DOHH2 (cell line): ENCODE measurements around the gene COL17A1.

Experiments used
- H3F3A ChIP-seq: fragments of 200-600 bp; sonication (generic), shearing (Covaris generic); 2 replicates; pipeline ENCODE4 v1.6.0; 2016; ENCODE audit warnings: antibody characterized with exemption, mild to moderate bottlenecking; ENCODE audit not compliant: control insufficient read depth, insufficient read depth
- H3K27ac ChIP-seq: fragments of 200-600 bp; sonication (generic); 2 replicates; pipeline ENCODE4 v1.5.1; 2014; ENCODE audit warnings: low read depth, mild to moderate bottlenecking, low read length, moderate library complexity
- H3K27me3 ChIP-seq: fragments of 200-600 bp; sonication (generic); 2 replicates; pipeline ENCODE4 v1.6.1; 2014; ENCODE audit warnings: mild to moderate bottlenecking, low read length, mixed read lengths; ENCODE audit not compliant: control insufficient read depth
- H3K36me3 ChIP-seq: fragments of 200-600 bp; sonication (generic); 2 replicates; pipeline ENCODE4 v1.6.1; 2014; ENCODE audit warnings: mild to moderate bottlenecking, low read length, moderate library complexity, mixed read lengths; ENCODE audit not compliant: control insufficient read depth
- H3K4me1 ChIP-seq: fragments of 200-600 bp; sonication (generic); 2 replicates; pipeline ENCODE4 v1.6.1; 2014; ENCODE audit warnings: mild to moderate bottlenecking, low read length, mixed read lengths; ENCODE audit not compliant: control insufficient read depth
- H3K4me2 ChIP-seq: fragments of 200-600 bp; sonication (generic); 2 replicates; pipeline ENCODE4 v1.6.0; 2014; ENCODE audit warnings: mild to moderate bottlenecking, low read length, moderate library complexity
- H3K4me3 ChIP-seq: fragments of 200-600 bp; sonication (generic); 2 replicates; pipeline ENCODE4 v1.5.1; 2014; ENCODE audit warnings: mild to moderate bottlenecking, low read length, mixed read lengths
- H3K79me2 ChIP-seq: fragments of 200-600 bp; sonication (generic); 2 replicates; pipeline ENCODE4 v1.6.1; 2014; ENCODE audit warnings: mild to moderate bottlenecking, low read length, mixed read lengths; ENCODE audit not compliant: control insufficient read depth
- H3K9me2 ChIP-seq: fragments of 200-600 bp; sonication (generic); replicated peaks from 2 replicates; pipeline ENCODE4 v1.6.1; 2014; ENCODE audit warnings: mild to moderate bottlenecking, low read length, mixed read lengths; ENCODE audit not compliant: control insufficient read depth
- H3K9me3 ChIP-seq: fragments of 200-600 bp; sonication (generic); 2 replicates; pipeline ENCODE4 v1.6.1; 2014; ENCODE audit warnings: antibody characterized with exemption, low read length, mixed read lengths; ENCODE audit not compliant: control insufficient read depth, insufficient read depth
- H4K20me1 ChIP-seq: fragments of 200-600 bp; sonication (generic); 2 replicates; pipeline ENCODE4 v1.6.0; 2014; ENCODE audit warnings: low read depth, mild to moderate bottlenecking, antibody characterized with exemption, low read length, moderate library complexity; ENCODE audit not compliant: control insufficient read depth, insufficient read depth
- EZH2phosphoT487 ChIP-seq: fragments of 200-600 bp; sonication (generic); IDR thresholded peaks from 2 replicates; pipeline ENCODE4 v1.6.1; 2017; ENCODE audit warnings: borderline replicate concordance, mild to moderate bottlenecking, antibody characterized with exemption, low read length, moderate library complexity, mixed read lengths
- TF ChIP-seq, protein P1 (sequence below): fragments of 200-600 bp; sonication (generic); IDR thresholded peaks from one replicate; pipeline ENCODE4 v1.5.1; 2014; ENCODE audit warnings: antibody characterized with exemption, mild to moderate bottlenecking, low read depth, low read length; ENCODE audit not compliant: poor library complexity, severe bottlenecking

The COL17A1 gene

DNA sequence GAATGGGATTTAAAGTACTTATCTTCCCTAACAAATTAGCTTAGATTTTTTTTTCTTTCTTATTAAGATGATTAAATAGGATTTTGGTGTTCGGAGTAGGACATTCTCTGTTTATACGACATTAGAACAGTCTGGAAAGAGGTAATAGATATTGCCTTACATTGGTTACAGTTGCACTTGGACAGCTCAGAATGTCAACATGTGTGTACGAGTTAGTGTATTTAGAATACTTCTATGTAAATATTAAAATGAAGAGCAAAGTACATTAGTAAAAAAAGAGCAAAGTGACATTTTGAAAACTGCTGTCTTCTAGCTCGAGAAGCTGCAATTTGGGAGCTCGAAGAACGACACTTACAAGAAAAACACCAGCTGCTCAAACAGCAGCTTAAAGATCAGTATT lies 67.2 kb downstream of the COL17A1 start:
- Histone ChIP-seq H3K36me3 (peaks cover 47% of the 10 kb centered on the region), H3K27me3 (no peaks in the 10 kb centered on the region), H3K9me3 (no peaks in the 10 kb centered on the region), H3F3A (no peaks in the 10 kb centered on the region), H3K27ac (no peak overlapping the region), H3K4me3 (no peak overlapping the region), H4K20me1 (no peaks in the 10 kb centered on the region), H3K79me2 (no peaks in the 10 kb centered on the region), H3K4me2 (no peak overlapping the region), H3K4me1 (no peaks in the 10 kb centered on the region), H3K9me2 (no peaks in the 10 kb centered on the region)
- TF ChIP-seq, protein P1, sequence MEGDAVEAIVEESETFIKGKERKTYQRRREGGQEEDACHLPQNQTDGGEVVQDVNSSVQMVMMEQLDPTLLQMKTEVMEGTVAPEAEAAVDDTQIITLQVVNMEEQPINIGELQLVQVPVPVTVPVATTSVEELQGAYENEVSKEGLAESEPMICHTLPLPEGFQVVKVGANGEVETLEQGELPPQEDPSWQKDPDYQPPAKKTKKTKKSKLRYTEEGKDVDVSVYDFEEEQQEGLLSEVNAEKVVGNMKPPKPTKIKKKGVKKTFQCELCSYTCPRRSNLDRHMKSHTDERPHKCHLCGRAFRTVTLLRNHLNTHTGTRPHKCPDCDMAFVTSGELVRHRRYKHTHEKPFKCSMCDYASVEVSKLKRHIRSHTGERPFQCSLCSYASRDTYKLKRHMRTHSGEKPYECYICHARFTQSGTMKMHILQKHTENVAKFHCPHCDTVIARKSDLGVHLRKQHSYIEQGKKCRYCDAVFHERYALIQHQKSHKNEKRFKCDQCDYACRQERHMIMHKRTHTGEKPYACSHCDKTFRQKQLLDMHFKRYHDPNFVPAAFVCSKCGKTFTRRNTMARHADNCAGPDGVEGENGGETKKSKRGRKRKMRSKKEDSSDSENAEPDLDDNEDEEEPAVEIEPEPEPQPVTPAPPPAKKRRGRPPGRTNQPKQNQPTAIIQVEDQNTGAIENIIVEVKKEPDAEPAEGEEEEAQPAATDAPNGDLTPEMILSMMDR = no peak
- no peak for TF ChIP-seq EZH2phosphoT487

DNA sequence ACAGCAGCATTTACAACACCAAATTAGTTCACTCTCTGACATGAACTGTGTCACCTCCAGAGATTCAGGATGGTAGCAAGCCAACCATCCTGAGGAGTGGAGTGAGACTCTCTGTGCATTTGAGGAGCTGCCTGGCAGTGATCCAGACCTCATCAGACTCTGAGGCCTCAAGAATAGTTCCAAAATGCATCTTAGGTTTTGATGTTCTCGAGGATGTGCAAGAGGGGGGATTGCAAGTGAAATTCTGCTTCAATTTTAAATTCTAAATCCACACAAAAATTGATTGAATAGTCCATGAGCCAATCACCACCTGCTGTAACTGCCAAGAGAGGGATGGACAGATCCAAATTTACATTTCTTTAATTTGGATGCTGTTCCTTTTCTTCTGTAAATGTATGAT lies 69.0 kb downstream of the COL17A1 start:
- no peaks in the 10 kb centered on the region for H3K9me3 ChIP-seq

DNA sequence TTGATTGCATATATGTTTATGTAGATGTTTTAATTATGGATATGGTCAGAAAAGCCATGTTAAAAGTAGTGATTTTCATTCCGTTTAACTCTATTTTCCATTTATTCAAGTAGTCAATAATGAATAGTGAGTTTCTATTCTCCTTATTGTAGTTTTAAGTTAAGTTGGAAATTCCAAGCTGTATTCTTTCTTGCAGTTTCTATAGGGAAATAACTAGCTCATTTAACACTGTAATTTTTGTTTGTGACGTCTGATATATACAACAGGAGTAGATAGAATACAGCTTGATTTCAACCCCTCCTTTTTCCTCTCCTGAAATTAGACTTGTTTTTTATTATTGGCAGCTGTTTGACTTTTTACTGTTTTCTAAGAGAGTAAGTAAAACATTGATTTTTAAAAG lies 71.5 kb downstream of the COL17A1 start:
- H3K27me3 ChIP-seq = no peaks in the 10 kb centered on the region
- no peak overlapping the region for H3K4me2 ChIP-seq
- no peak overlapping the region for H3K27ac ChIP-seq
- no peaks in the 10 kb centered on the region for H3K4me1 ChIP-seq
- H3F3A ChIP-seq = no peaks in the 10 kb centered on the region
- TF ChIP-seq, protein P1 = no peak
- no peak for TF ChIP-seq EZH2phosphoT487
- H3K9me3 ChIP-seq = no peaks in the 10 kb centered on the region
- no peaks in the 10 kb centered on the region for H3K9me2 ChIP-seq
- peaks cover 17% of the 10 kb centered on the region for H3K36me3 ChIP-seq
- no peaks in the 10 kb centered on the region for H3K79me2 ChIP-seq
- no peaks in the 10 kb centered on the region for H4K20me1 ChIP-seq
- H3K4me3 ChIP-seq = no peak overlapping the region

More for the DNA sequence above, 69.0 kb downstream of the COL17A1 start:
- H3K4me1 ChIP-seq = no peaks in the 10 kb centered on the region
- no peak overlapping the region for H3K27ac ChIP-seq
- H3K79me2 ChIP-seq = no peaks in the 10 kb centered on the region
- TF ChIP-seq, protein P1 = no peak
- TF ChIP-seq EZH2phosphoT487 = no peak
- H3K27me3 ChIP-seq = no peaks in the 10 kb centered on the region
- H3K9me2 ChIP-seq = no peaks in the 10 kb centered on the region
- H3F3A ChIP-seq = no peaks in the 10 kb centered on the region
- H3K4me2 ChIP-seq = no peak overlapping the region
- peaks cover 38% of the 10 kb centered on the region for H3K36me3 ChIP-seq
- H4K20me1 ChIP-seq = no peaks in the 10 kb centered on the region
- no peak overlapping the region for H3K4me3 ChIP-seq

DNA sequence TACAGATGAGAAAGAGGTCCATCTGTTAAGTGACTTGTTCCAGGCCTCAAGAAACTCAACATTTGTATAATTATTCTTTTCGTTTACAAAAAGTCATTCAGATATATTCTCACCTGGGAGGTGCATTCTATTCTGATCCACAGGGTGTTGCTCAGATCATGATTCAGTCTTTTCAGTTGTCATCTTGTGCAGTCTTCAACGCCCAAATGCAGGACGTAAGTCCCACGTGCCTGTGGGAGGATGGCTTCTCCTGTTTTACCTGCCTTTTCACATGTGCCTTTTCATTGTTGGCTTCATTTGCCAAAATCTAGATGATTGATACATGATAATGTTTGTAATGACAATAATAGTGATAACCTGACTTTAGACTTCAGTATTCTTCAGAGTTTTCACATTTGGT lies 72.2 kb downstream of the COL17A1 start:
- Histone ChIP-seq H3K79me2 (no peaks in the 10 kb centered on the region), H3K4me2 (no peak overlapping the region), H3K27me3 (no peaks in the 10 kb centered on the region), H3K9me2 (no peaks in the 10 kb centered on the region), H3K36me3 (peaks cover 16% of the 10 kb centered on the region), H3K4me3 (no peak overlapping the region), H3K27ac (no peak overlapping the region), H3K4me1 (no peaks in the 10 kb centered on the region), H3K9me3 (no peaks in the 10 kb centered on the region), H4K20me1 (no peaks in the 10 kb centered on the region), H3F3A (no peaks in the 10 kb centered on the region)
- no peak for TF ChIP-seq EZH2phosphoT487
- TF ChIP-seq, protein P1 = no peak
